Smooth muscle cell of the brain vasculature (primary cell): ENCODE results near the gene RAB36.

Experiments
- DNase-seq: peaks from one replicate; pipeline ENCODE4 v3.0.0-alpha.2; 2012; ENCODE audit warnings: low read depth, low spot score

Gene RAB36

GRCh38 chr22:23157560-23158515, 12.6 kb downstream of the RAB36 start:
- no peak for DNase-seq

DNA sequence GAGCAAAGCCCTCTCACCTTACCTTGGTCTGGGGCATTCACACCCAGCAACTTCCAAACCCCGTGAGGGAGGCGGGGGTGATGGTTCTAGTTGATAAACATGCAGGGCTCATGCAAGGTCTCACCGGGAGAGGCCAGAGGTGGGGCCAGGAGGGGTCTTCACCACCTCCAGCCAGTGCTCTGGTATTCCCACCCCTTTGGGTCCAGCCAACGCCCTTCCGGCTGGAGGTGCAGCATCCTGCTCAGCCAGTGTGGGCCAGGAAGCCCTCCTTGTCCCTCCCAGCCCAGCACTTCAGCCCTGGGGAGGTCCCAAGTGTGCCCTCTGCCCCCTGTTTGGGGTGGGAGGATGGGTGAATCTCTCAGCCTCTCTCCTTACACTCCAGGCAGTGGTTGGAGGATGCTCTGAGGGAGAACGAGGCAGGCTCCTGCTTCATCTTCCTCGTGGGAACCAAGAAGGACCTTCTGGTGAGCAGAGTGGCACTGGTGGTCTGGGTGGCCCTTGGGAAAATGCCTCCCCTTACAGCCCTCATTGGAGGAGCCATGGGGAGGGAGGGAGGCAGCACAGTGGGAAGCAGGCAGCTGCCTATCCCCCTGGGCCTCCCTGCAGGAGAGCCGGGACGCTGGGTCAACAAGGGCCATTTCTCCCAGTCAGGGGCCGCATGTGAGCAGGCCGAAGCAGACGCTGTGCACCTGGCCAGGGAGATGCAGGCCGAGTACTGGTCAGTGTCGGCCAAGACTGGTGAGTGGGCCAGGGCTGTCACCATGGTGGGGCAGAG, 13.4 kb downstream of the RAB36 start:
- no peak for DNase-seq

GRCh38 chr22:23159291-23159630, 14.0 kb downstream of the RAB36 start:
- no peak for DNase-seq

DNA sequence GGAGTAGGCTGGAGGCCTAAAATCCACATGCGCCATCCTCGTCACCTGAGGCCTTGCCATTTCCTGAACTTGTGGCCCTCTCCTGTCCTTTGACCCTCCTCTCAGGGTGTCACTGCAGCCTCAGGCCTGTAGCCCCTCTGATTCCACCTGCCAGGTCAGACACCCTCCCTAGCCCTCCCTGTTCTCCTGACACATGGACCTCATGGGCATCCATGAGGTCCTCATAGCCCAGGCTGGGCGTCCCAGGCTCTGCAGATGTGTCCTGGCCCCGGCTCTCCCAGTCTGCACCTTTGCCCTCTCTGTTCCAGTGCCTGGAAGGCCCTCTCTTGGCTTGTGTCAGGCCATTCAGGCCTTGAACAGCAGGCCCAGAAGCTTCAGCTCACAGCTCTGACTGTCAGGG, 15.8 kb downstream of the RAB36 start:
- no peak for DNase-seq

DNA sequence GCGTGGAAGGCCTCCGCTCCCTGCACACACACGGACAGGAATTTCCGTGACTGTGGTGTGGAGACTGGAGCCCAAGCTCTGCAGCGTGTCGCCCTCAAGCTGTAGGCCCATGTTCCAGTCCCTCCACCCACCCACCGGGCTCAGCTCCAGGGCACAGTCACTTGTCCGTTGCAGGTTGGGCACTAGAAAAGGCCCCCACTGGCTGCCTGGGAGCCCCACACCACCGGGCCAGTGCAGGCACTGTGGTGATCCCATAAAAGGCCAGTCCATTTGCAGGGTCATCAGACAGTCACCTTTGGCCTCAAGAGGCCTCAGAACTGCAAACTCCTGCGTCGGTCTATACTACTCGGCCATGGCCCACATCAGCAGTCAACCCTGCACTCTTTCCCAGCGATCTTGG, 16.3 kb downstream of the RAB36 start:
- no peak for DNase-seq

DNA sequence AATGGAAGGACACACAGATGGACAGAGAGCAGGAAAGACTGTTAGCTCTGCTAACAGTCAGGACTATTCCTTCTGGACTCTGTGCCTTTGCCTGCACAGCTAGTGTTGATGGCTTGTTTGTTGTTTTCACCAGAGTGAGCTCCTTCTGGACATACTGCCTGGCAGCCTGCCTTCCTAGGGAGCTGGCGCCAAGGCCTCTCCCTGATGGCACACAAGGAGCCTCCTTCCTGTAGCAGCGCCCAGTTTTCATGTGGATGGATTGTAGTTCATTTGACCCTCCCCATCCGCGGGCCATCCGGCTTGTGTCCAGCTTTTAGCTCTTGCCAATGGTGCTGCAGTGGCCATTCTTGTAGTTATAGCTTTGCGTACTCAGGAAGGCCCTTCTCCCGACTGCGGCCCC, 18.4 kb downstream of the RAB36 start:
- DNase-seq: no peak

- no peak for DNase-seq
These were observed 18.8 kb downstream of the RAB36 start for GRCh38 chr22:23164091-23164490.

- DNase-seq: no peak
These were observed 21.0 kb downstream of the RAB36 start for GRCh38 chr22:23166042-23166831.

- no peak for DNase-seq
These were observed 21.8 kb downstream of the RAB36 start for GRCh38 chr22:23166841-23167616.

GRCh38 chr22:23168391-23169042, 23.2 kb downstream of the RAB36 start:
- DNase-seq: no peak

GRCh38 chr22:23169043-23169406, 23.7 kb downstream of the RAB36 start:
- no peak for DNase-seq

- no peak for DNase-seq
These were observed 30.8 kb downstream of the RAB36 start for GRCh38 chr22:23175817-23176644.

DNA sequence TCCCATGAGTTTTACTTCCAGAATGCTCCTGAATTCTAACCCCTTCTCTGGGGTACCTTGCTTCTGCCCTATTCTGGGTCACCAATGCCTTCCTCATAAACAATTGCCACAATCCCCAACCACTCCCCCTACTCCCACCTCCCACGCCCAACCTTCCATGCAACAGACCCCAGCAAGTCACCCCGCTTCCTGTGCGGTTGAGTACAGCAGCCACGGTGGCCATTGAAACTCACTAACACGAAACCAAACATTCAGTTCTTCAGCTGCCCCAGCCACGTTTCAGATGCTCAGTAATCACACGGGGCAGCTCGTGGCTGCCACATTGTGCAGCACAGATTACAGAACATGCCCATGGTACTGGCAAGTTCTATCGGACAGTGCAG, 31.4 kb downstream of the RAB36 start:
- no peak for DNase-seq

DNA sequence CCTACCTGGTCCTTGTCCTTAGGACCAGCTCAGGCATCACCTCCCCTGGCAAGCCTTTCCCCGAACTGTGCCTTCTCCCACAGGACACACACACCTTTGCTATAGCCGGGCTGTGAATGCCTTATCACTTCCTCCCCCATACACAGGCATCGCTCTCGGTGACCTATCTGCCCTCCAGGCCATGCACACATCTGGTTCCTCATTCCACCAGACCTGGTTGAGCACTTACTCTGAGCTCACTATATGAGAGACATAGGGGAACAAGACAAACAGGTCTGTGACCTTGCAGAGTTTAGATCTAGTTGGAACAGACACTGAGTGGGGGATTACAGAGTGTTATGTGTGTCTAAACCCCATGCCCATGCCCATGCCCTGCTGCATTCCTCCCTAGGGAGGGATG, 31.9 kb downstream of the RAB36 start:
- no peak for DNase-seq

DNA sequence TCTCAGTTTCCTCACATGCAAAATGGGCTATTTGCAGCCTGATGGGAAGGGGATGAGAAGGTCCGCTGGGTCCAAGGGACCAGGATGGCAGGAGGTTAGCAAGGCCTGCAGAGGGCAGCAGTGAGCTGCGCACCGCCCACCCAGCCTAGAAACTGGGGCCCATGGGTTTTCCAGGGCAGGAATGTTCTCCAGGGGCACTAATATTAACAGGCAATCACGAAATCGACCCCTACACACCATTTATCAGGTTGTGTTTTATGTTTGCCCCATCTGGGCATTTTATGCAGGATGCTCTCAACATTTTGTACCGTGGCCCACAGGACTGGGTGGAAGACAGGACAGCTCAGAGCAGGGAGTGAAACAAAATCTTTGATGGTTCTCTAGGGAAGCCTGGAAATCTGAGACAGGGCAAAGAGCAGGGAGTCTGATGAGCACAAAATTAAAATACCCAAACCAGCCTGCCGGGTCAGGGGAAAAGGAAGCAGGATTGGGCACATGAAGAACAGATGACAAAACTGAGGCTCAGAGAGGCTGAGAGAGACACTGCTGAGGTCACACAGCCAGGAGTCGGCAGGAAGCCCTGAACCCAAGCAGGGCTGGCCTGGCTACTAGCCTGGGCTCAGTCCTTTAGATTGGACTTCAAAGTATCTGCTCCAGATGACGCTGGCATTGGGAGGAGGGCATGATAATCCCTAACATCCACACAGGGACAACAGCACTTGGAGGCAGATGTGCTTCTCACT, 33.4 kb downstream of the RAB36 start:
- peak; percentile 33 for DNase-seq

DNA sequence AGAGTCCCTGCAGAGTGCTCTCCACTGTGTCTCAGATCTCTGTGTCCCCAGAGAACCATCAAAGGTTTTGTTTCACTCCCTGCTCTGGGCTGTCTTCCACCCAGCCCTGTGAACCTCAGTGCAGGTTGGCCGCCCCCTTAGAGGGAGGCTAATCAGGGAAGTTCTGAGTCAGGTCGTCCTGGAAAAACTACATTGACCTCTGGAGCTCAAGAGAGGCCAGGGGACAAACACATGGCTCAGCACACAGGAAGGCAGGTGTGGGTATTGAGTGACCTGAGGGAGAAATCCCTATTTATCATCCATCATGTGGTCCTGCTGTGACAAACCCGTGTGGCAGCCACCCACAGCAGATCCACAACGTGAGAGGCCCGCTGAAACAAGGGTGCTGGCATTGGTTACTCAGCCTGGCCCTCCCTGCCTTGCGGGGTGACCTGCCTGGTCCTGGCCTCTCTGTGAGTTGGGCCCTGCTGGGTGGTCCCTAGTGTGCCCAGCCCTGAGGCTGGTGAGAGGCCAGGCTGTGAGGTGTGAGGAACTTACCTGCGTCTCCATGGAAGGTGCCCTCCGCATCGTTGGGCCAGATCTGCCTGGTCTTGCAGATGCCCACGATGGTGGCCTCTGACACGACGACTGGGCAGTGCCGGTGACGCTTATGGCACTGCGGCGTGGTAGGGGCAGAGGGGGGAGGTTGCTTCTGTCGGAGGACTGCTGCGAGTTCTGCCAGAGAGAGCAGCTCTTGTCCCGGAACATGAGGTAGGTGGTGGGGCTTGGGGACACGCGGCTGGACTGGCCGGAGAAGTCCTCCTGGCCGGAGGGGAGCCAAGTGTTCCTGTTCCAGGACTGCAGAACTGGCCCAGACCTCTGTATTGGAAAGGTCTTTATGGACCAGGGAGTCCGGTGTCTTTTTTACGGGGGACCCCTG, 34.4 kb downstream of the RAB36 start:
- no peak for DNase-seq

DNA sequence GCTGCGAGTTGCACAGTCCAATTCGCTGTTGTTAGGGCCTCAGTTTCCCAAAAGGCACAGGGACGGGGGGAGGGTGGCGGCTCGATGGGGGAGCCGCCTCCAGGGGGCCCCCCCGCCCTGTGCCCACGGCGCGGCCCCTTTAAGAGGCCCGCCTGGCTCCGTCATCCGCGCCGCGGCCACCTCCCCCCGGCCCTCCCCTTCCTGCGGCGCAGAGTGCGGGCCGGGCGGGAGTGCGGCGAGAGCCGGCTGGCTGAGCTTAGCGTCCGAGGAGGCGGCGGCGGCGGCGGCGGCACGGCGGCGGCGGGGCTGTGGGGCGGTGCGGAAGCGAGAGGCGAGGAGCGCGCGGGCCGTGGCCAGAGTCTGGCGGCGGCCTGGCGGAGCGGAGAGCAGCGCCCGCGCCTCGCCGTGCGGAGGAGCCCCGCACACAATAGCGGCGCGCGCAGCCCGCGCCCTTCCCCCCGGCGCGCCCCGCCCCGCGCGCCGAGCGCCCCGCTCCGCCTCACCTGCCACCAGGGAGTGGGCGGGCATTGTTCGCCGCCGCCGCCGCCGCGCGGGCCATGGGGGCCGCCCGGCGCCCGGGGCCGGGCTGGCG, 35.1 kb downstream of the RAB36 start, which contains the start of gene BCR:
TSS of gene BCR (plus strand) at position 209 of the 592 bp plus-strand sequence. CDS start 452 bp downstream, outside the sequence.
- no peak for DNase-seq
